Astrocyte (in vitro differentiated cells and primary cell): ENCODE measurements around the gene CLEC18C.
"Not testable (repeated sequence)": the region's sequence is repeated elsewhere in the genome, so short reads cannot be mapped to it uniquely, and the experiment has no call there.

ENCODE experiments used
- EZH2 ChIP-seq: IDR thresholded peaks from 2 replicates; pipeline ENCODE4 v1.6.1; 2012; ENCODE audit warnings: mild to moderate bottlenecking, low read length, inconsistent platforms; ENCODE audit not compliant: insufficient read depth
- TF ChIP-seq, protein P1 (sequence below): IDR thresholded peaks from 2 replicates; pipeline ENCODE4 v1.5.1; 2011; ENCODE audit warnings: low read depth, mild to moderate bottlenecking, inconsistent platforms, low read length, moderate library complexity; ENCODE audit not compliant: insufficient read depth

DNA sequence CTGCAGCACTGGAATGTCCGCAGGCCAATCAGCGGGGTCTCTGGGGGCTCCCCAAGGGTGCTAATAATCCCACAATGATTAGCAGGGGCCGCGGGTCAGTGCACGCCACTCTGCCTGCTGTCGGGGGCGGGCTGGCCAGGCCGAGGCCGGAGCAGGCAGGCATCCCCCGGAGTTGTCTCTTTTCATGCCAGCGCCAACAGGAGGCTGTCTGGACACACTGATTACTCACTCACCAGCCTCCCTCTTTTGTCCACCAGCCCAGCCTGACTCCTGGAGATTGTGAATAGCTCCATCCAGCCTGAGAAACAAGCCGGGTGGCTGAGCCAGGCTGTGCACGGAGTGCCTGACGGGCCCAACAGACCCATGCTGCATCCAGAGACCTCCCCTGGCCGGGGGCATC is 329 bp downstream of the CLEC18C start:
- TF ChIP-seq, protein P1, sequence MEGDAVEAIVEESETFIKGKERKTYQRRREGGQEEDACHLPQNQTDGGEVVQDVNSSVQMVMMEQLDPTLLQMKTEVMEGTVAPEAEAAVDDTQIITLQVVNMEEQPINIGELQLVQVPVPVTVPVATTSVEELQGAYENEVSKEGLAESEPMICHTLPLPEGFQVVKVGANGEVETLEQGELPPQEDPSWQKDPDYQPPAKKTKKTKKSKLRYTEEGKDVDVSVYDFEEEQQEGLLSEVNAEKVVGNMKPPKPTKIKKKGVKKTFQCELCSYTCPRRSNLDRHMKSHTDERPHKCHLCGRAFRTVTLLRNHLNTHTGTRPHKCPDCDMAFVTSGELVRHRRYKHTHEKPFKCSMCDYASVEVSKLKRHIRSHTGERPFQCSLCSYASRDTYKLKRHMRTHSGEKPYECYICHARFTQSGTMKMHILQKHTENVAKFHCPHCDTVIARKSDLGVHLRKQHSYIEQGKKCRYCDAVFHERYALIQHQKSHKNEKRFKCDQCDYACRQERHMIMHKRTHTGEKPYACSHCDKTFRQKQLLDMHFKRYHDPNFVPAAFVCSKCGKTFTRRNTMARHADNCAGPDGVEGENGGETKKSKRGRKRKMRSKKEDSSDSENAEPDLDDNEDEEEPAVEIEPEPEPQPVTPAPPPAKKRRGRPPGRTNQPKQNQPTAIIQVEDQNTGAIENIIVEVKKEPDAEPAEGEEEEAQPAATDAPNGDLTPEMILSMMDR = not testable (repeated sequence)
- not testable (repeated sequence) for TF ChIP-seq EZH2
